HepG2 (cell line): ENCODE data around the gene LRIG1. TPM values are rescaled to one million over a fixed set of nuclear protein-coding genes. Genes with fewer than 3 reads are reported as not detected.

Experiments
- CREB1 ChIP-seq, 2 experiments: fragments of 450-650 bp in 1 of 2; IDR thresholded peaks; 2 replicates each; pipeline ENCODE4 v1.6.1; 2016 to 2017; ENCODE audit warnings: control low read depth in 1 of 2, mild to moderate bottlenecking in 1 of 2, missing compliant biosample characterization in 1 of 2, missing genetic modification characterization in 1 of 2
- KMT2A ChIP-seq: sonication (generic); formaldehyde crosslinking; IDR thresholded peaks from 2 replicates; pipeline ENCODE4 v1.4.0; 2020; ENCODE audit warnings: missing genetic modification reagents
- MAZ ChIP-seq, 2 experiments: sonication (generic) in 1 of 2; formaldehyde crosslinking in 1 of 2; IDR thresholded peaks; 2 replicates each; pipeline versions ENCODE4 v1.5.0 to v1.6.1; 2012 to 2020; ENCODE audit warnings: low read depth in 2 of 2, mild to moderate bottlenecking in 2 of 2, borderline replicate concordance in 1 of 2, improper control_type of control experiment in 1 of 2, low read length in 1 of 2, missing genetic modification reagents in 1 of 2, moderate library complexity in 1 of 2
- ZFP90 ChIP-seq: sonication (generic); formaldehyde crosslinking; IDR thresholded peaks from 2 replicates; pipeline ENCODE4 v1.8.0; 2022; ENCODE audit warnings: missing genetic modification reagents, mild to moderate bottlenecking, inconsistent platforms, borderline replicate concordance
- ZNF263 ChIP-seq: sonication (generic); formaldehyde crosslinking; IDR thresholded peaks from 2 replicates; pipeline ENCODE4 v1.4.0; 2020; ENCODE audit warnings: missing genetic modification reagents
- polyA plus RNA-seq, 8 experiments: library from polyadenylated mRNA; depleted of rRNA in 3 of 8; stranded (reverse) in 7 of 8; unstranded in 1 of 8; fragments of >200 nt; fragmentation: Illumina TruSeq in 4 of 8; extraction: Trizol in 4 of 8; gene quantifications; 2 replicates each; pipeline versions ENCODE4 v1.2.1 to v1.2.3, GENCODE V29; 2011 to 2016; ENCODE audit warnings: low read depth in 4 of 8, missing spikeins in 1 of 8, mixed read lengths in 1 of 8; ENCODE audit not compliant: insufficient read depth in 1 of 8
- total RNA-seq, 5 experiments: library from RNA; depleted of rRNA; stranded (reverse); fragments of >200 nt; fragmentation: Illumina TruSeq; extraction: Trizol; gene quantifications; 2 replicates each; pipeline ENCODE4 v1.2.3, GENCODE V29; 2016; ENCODE audit warnings: low read depth in 1 of 5
- TF ChIP-seq, protein P1 (sequence below): sonication (generic); formaldehyde crosslinking; IDR thresholded peaks from 2 replicates; pipeline ENCODE4 v1.4.0; 2020; ENCODE audit warnings: mild to moderate bottlenecking, missing genetic modification reagents
- TF ChIP-seq, protein P2 (sequence below): sonication (generic); formaldehyde crosslinking; IDR thresholded peaks from 2 replicates; pipeline ENCODE4 v1.4.0; 2020; ENCODE audit warnings: missing genetic modification reagents, mild to moderate bottlenecking, borderline replicate concordance
- TF ChIP-seq, protein P3 (sequence below): sonication (generic); formaldehyde crosslinking; IDR thresholded peaks from 2 replicates; pipeline ENCODE4 v1.4.0; 2020; ENCODE audit warnings: missing genetic modification reagents
- TF ChIP-seq, protein P4 (sequence below), 2 experiments: sonication (generic) in 1 of 2; formaldehyde crosslinking in 1 of 2; IDR thresholded peaks; 2 replicates each; pipeline versions ENCODE4 v1.4.0 to v1.6.1; 2016 to 2020; ENCODE audit warnings: borderline replicate concordance in 1 of 2, low read depth in 1 of 2, mild to moderate bottlenecking in 1 of 2, missing genetic modification reagents in 1 of 2

LRIG1 gene
- total and polyA plus RNA-seq, 2 of the 13 experiments (the other 11 are each of a cell fraction or from before 2014, with no cell fraction given) = 17.8 to 24.8 TPM

DNA sequence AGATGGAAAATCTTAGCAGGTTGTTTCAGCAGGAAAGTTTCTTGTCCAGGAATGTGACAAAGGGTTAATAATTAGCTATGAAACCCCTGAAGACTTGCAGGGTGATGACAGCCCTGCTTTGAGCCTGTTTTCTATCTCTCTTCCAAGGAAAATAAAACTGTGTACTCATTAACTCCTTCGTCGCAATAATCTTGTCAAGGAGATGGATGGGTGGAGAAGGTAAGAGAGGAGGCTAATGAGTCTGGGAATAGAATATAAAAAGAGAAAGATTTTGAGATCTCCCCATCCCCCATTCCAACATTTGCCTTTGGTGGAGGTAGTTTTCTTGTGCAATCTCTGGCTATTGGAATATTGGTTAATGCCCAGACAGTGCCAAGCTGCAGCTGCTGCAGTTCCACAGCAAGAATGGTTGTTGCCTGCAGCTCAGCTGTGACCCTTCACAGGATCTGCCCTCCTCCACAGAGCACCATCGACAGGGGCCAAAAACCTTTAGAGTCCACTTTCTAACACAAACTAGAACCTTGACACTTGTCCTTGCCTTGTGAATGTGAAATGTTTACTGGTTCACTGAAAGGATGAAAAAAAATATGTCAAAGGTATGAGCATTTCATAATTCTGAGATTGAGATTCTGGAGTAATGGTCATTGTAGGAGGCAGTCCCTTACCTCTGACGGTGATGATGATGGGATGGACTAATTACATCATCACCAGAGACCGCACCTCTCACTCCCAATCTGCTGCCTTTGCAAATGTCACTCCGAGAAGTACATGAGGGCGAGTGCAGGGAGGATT, 4.2 kb upstream of the LRIG1 start (continued):
- TF ChIP-seq, protein P1, sequence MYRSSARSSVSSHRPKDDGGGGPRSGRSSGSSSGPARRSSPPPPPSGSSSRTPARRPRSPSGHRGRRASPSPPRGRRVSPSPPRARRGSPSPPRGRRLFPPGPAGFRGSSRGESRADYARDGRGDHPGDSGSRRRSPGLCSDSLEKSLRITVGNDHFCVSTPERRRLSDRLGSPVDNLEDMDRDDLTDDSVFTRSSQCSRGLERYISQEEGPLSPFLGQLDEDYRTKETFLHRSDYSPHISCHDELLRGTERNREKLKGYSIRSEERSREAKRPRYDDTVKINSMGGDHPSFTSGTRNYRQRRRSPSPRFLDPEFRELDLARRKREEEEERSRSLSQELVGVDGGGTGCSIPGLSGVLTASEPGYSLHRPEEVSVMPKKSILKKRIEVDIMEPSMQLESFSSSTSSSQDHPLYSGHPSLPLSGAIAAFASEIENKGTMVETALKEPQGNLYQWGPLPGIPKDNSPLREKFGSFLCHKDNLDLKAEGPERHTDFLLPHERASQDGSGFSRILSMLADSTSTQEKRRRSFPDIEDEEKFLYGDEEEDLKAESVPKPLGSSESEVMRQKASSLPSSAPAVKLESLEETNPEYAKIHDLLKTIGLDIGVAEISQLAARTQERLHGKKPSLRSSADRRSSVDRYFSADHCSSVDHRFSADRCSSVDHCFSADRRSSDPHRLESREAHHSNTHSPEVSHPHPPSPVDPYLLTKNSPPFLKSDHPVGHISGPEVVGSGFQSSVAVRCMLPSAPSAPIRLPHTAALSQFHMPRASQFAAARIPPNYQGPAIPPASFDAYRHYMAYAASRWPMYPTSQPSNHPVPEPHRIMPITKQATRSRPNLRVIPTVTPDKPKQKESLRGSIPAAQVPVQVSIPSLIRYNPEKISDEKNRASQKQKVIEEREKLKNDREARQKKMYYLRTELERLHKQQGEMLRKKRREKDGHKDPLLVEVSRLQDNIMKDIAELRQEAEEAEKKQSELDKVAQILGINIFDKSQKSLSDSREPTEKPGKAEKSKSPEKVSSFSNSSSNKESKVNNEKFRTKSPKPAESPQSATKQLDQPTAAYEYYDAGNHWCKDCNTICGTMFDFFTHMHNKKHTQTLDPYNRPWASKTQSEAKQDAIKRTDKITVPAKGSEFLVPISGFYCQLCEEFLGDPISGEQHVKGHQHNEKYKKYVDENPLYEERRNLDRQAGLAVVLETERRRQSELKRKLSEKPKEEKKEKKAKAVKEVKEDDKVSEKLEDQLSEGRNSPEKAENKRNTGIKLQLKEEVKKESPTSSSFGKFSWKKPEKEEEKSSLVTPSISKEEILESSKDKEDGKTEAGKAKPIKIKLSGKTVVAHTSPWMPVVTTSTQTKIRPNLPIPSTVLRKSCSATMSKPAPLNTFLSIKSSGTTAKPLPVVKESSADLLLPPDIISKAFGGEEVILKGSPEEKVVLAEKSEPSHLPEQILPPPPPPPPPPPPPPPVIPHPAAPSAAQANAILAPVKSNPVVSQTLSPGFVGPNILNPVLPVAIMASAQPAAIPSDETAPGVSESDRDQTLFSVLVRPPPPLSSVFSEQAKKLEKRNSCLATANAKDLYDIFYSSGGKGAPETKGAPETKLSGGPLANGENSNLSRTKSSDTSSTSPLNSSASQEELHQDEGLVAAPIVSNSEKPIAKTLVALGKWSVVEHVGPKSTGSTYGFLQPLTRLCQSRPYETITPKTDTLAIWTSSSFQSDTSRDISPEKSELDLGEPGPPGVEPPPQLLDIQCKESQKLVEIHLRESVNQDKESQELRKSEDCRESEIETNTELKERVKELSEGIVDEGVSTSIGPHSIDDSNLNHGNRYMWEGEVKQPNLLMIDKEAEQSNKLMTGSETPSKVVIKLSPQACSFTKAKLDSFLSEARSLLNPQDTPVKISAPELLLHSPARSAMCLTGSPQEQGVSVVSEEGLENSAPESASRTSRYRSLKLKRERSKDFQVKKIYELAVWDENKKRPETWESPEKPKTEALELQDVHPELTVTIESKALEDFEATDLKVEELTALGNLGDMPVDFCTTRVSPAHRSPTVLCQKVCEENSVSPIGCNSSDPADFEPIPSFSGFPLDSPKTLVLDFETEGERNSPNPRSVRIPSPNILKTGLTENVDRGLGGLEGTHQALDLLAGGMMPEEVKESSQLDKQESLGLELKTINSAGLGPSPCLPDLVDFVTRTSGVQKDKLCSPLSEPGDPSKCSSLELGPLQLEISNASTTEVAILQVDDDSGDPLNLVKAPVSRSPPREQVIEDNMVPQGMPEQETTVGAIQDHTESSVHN = no peak
- TF ChIP-seq, protein P2, sequence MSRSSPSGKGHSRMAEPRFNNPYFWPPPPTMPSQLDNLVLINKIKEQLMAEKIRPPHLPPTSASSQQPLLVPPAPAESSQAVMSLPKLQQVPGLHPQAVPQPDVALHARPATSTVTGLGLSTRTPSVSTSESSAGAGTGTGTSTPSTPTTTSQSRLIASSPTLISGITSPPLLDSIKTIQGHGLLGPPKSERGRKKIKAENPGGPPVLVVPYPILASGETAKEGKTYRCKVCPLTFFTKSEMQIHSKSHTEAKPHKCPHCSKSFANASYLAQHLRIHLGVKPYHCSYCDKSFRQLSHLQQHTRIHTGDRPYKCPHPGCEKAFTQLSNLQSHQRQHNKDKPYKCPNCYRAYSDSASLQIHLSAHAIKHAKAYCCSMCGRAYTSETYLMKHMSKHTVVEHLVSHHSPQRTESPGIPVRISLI (CRISPR knock-in tag) = 0 out of 2 replicates have a peak, but pooled peaks have one; percentile 34
- TF ChIP-seq, protein P3, sequence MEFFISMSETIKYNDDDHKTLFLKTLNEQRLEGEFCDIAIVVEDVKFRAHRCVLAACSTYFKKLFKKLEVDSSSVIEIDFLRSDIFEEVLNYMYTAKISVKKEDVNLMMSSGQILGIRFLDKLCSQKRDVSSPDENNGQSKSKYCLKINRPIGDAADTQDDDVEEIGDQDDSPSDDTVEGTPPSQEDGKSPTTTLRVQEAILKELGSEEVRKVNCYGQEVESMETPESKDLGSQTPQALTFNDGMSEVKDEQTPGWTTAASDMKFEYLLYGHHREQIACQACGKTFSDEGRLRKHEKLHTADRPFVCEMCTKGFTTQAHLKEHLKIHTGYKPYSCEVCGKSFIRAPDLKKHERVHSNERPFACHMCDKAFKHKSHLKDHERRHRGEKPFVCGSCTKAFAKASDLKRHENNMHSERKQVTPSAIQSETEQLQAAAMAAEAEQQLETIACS = no peak
- TF ChIP-seq, protein P4, sequence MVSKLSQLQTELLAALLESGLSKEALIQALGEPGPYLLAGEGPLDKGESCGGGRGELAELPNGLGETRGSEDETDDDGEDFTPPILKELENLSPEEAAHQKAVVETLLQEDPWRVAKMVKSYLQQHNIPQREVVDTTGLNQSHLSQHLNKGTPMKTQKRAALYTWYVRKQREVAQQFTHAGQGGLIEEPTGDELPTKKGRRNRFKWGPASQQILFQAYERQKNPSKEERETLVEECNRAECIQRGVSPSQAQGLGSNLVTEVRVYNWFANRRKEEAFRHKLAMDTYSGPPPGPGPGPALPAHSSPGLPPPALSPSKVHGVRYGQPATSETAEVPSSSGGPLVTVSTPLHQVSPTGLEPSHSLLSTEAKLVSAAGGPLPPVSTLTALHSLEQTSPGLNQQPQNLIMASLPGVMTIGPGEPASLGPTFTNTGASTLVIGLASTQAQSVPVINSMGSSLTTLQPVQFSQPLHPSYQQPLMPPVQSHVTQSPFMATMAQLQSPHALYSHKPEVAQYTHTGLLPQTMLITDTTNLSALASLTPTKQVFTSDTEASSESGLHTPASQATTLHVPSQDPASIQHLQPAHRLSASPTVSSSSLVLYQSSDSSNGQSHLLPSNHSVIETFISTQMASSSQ (IDR thresholded peaks at IDR 0.05; ENCODE audit: low read depth) = peak; percentile 60
- TF ChIP-seq, protein P4 (CRISPR knock-in tag; IDR thresholded peaks at IDR 0.05; ENCODE audit: borderline replicate concordance) = no peak
- no peak for TF ChIP-seq ZFP90 (CRISPR knock-in tag)
- peak; percentile 35; the same call in 1 of the 2 replicates for TF ChIP-seq CREB1 (IDR thresholded peaks at IDR 0.05)
- no peak for TF ChIP-seq CREB1 (CRISPR knock-in tag; IDR thresholded peaks at IDR 0.05)
- no peak for TF ChIP-seq MAZ (IDR thresholded peaks at IDR 0.05; ENCODE audit: borderline replicate concordance, low read depth, low read length)
- TF ChIP-seq MAZ (CRISPR knock-in tag; IDR thresholded peaks at IDR 0.05; ENCODE audit: low read depth) = no peak
- TF ChIP-seq KMT2A (CRISPR knock-in tag) = no peak
- TF ChIP-seq ZNF263 (CRISPR knock-in tag) = peak; percentile 71
